GM23338 (cell line): Measurements from ENCODE around the gene TMEM114. TPM values are rescaled to one million over a fixed set of nuclear protein-coding genes. Genes with fewer than 3 reads are reported as not detected.

ENCODE experiments used
- ATAC-seq: fragments of 200-7000 bp; cut with Tn5 transposase; 3 replicates; pipeline ENCODE4 v1.9.1; 2020
- DNase-seq: peaks from one replicate; pipeline ENCODE4 v3.0.0-alpha.2; 2015; ENCODE audit warnings: low spot score
- H2AFZ ChIP-seq: fragments of 200-600 bp; sonication (generic); 2 replicates; pipeline ENCODE4 v1.8.0; 2016; ENCODE audit warnings: antibody characterized with exemption, mild to moderate bottlenecking, moderate library complexity
- H3F3A ChIP-seq: fragments of 200-600 bp; sonication (generic); replicated peaks from 2 replicates; pipeline ENCODE4 v1.8.0; 2017; ENCODE audit warnings: antibody characterized with exemption, mixed run types, low read depth
- H3K27ac ChIP-seq: fragments of 200-600 bp; sonication (generic); 2 replicates; pipeline ENCODE4 v1.6.1; 2016; ENCODE audit warnings: low read depth
- H3K27me3 ChIP-seq: fragments of 200-600 bp; sonication (generic); 2 replicates; pipeline ENCODE4 v1.8.0; 2016; ENCODE audit warnings: mild to moderate bottlenecking, mixed run types, moderate library complexity; ENCODE audit not compliant: insufficient read depth
- H3K36me3 ChIP-seq: fragments of 200-600 bp; sonication (generic); 2 replicates; pipeline ENCODE4 v1.8.0; 2016; ENCODE audit warnings: mild to moderate bottlenecking; ENCODE audit not compliant: insufficient read depth
- H3K4me1 ChIP-seq: fragments of 200-600 bp; sonication (generic); 2 replicates; pipeline ENCODE4 v1.8.0; 2016; ENCODE audit warnings: mild to moderate bottlenecking, moderate library complexity; ENCODE audit not compliant: insufficient read depth
- H3K4me2 ChIP-seq: fragments of 200-600 bp; sonication (generic); 2 replicates; pipeline ENCODE4 v1.7.1; 2017; ENCODE audit warnings: mixed run types
- H3K4me3 ChIP-seq: fragments of 200-600 bp; sonication (generic); 2 replicates; pipeline ENCODE4 v1.6.1; 2016; ENCODE audit warnings: mixed run types
- H3K79me2 ChIP-seq: fragments of 200-600 bp; sonication (generic); replicated peaks from 2 replicates; pipeline ENCODE4 v1.8.0; 2017; ENCODE audit warnings: mild to moderate bottlenecking; ENCODE audit not compliant: insufficient read depth
- H3K9me2 ChIP-seq: fragments of 200-600 bp; sonication (generic); 2 replicates; pipeline ENCODE4 v1.8.0; 2017; ENCODE audit not compliant: insufficient read depth
- H4K20me1 ChIP-seq: fragments of 200-600 bp; sonication (generic); replicated peaks from 2 replicates; pipeline ENCODE4 v1.8.0; 2017; ENCODE audit warnings: mild to moderate bottlenecking; ENCODE audit not compliant: insufficient read depth
- H3K27ac Mint-ChIP-seq: 2 replicates; pipeline ENCODE4 v1.8.0; 2020; ENCODE audit warnings: inconsistent platforms, mild to moderate bottlenecking, moderate library complexity, mixed read lengths
- H3K27me3 Mint-ChIP-seq: 3 replicates; pipeline ENCODE4 v1.8.0; 2022; ENCODE audit warnings: low read depth, mild to moderate bottlenecking, moderate library complexity, mixed read lengths, inconsistent platforms; ENCODE audit not compliant: insufficient read depth, poor library complexity
- H3K36me3 Mint-ChIP-seq: 3 replicates; pipeline ENCODE4 v1.8.0; 2021; ENCODE audit warnings: low read depth, mild to moderate bottlenecking, inconsistent platforms, moderate library complexity, mixed read lengths
- H3K4me1 Mint-ChIP-seq: 3 replicates; pipeline ENCODE4 v1.8.0; 2020; ENCODE audit warnings: mild to moderate bottlenecking, inconsistent platforms, mixed read lengths
- H3K4me3 Mint-ChIP-seq: 3 replicates; pipeline ENCODE4 v1.8.0; 2021; ENCODE audit warnings: moderate library complexity, mild to moderate bottlenecking, inconsistent platforms, mixed read lengths
- H3K9me3 Mint-ChIP-seq: 3 replicates; pipeline ENCODE4 v1.8.0; 2020; ENCODE audit warnings: moderate library complexity, mild to moderate bottlenecking, inconsistent platforms, mixed read lengths
- CREB1 ChIP-seq: fragments of 250-450 bp; sonication (Bioruptor Pico); IDR thresholded peaks from 2 replicates; pipeline ENCODE4 v1.5.0; 2020; ENCODE audit warnings: low read depth, mild to moderate bottlenecking, moderate library complexity
- CTCF ChIP-seq, 2 experiments: fragments of 200-600 bp in 1 of 2; sonication (generic) in 1 of 2; conservative IDR thresholded peaks; 2 replicates each; pipeline versions ENCODE4 v1.5.1 to v1.6.1; 2016 to 2017; ENCODE audit warnings: antibody characterized with exemption in 2 of 2, low read depth in 2 of 2, mild to moderate bottlenecking in 2 of 2, moderate library complexity in 1 of 2
- EZH2 ChIP-seq: fragments of 200-600 bp; sonication (generic); IDR thresholded peaks from one replicate; pipeline ENCODE4 v1.8.0; 2017; ENCODE audit warnings: antibody characterized with exemption, mild to moderate bottlenecking, low read depth; ENCODE audit not compliant: unreplicated experiment
- EZH2phosphoT487 ChIP-seq: fragments of 200-600 bp; sonication (generic); IDR thresholded peaks from one replicate; pipeline ENCODE4 v1.8.1; 2018; ENCODE audit warnings: antibody characterized with exemption; ENCODE audit not compliant: unreplicated experiment
- JUNB ChIP-seq: IDR thresholded peaks from one replicate; pipeline ENCODE4 v1.6.1; 2016; ENCODE audit warnings: antibody characterized with exemption; ENCODE audit not compliant: unreplicated experiment
- NANOG ChIP-seq: IDR thresholded peaks from 2 replicates; pipeline ENCODE4 v1.6.1; 2016; ENCODE audit warnings: antibody characterized with exemption, borderline replicate concordance
- POLR2AphosphoS5 ChIP-seq: IDR thresholded peaks from 2 replicates; pipeline ENCODE4 v1.6.1; 2016; ENCODE audit warnings: antibody characterized with exemption, low read depth
- REST ChIP-seq: IDR thresholded peaks from one replicate; pipeline ENCODE4 v1.6.1; 2018; ENCODE audit warnings: antibody characterized with exemption; ENCODE audit not compliant: unreplicated experiment
- STAT1 ChIP-seq: IDR thresholded peaks from one replicate; pipeline ENCODE4 v1.6.1; 2016; ENCODE audit warnings: antibody characterized with exemption; ENCODE audit not compliant: unreplicated experiment
- ZNF114 ChIP-seq: fragments of 250-450 bp; sonication (Bioruptor Pico); IDR thresholded peaks from 2 replicates; pipeline ENCODE4 v1.5.0; 2020; ENCODE audit warnings: mild to moderate bottlenecking, moderate library complexity
- ZNF331 ChIP-seq: fragments of 250-450 bp; sonication (Bioruptor Pico); IDR thresholded peaks from 2 replicates; pipeline ENCODE4 v1.5.0; 2020; ENCODE audit warnings: low read depth, mild to moderate bottlenecking, moderate library complexity
- ZNF462 ChIP-seq: fragments of 250-450 bp; sonication (Bioruptor Pico); IDR thresholded peaks from 2 replicates; pipeline ENCODE4 v1.5.0; 2020; ENCODE audit warnings: mild to moderate bottlenecking, moderate library complexity
- polyA plus RNA-seq: library from polyadenylated mRNA; unstranded; fragments of >200 nt; fragmentation: Nextera tagmentation; extraction: Ambion mirVana; gene quantifications from 2 replicates; pipeline ENCODE4 v1.2.1, GENCODE V29; 2016
- total RNA-seq: library from RNA; depleted of rRNA; stranded (reverse); fragments of >200 nt; shearing (Covaris generic); gene quantifications from 2 replicates; pipeline ENCODE4 v1.2.3, GENCODE V29; 2014

TMEM114 gene
- total and polyA plus RNA-seq, 2 experiments from 2014 or later: 0.47 to 0.52 TPM

GRCh38 chr16:8587065-8587464 is 3.2 kb downstream of the TMEM114 start (continued):
- TF ChIP-seq CTCF (conservative IDR thresholded peaks at IDR 0.05; ENCODE audit: low read depth in 2 of 2): no peak
- TF ChIP-seq STAT1: no peak
- TF ChIP-seq CREB1 (CRISPR knock-in tag): no peak

- Histone ChIP-seq H3K4me3 (no peak overlapping the region), H3K27me3 (peaks cover 39% of the 10 kb centered on the region), H3K4me1 (no peaks in the 10 kb centered on the region; the same call in 1 of the 2 replicates), H2AFZ (no peak overlapping the region), H4K20me1 (no peaks in the 10 kb centered on the region), H3K9me2 (no peaks in the 10 kb centered on the region; the same call in 1 of the 2 replicates), H3K36me3 (no peaks in the 10 kb centered on the region), H3K4me2 (no peak overlapping the region), H3K27ac (no peak overlapping the region), H3F3A (no peaks in the 10 kb centered on the region), H3K79me2 (no peaks in the 10 kb centered on the region)
- peaks cover 5% of the 10 kb centered on the region; the same call in 2 of the 3 replicates for H3K9me3 Mint-ChIP-seq
- no peak for ATAC-seq
- no peak for DNase-seq
- H3K4me3 Mint-ChIP-seq: no peak overlapping the region
- H3K4me1 Mint-ChIP-seq: peaks cover 16% of the 10 kb centered on the region
- H3K27me3 Mint-ChIP-seq: peaks cover 20% of the 10 kb centered on the region
- no peaks in the 10 kb centered on the region; the same call in 2 of the 3 replicates for H3K36me3 Mint-ChIP-seq
- H3K27ac Mint-ChIP-seq: no peak overlapping the region
- TF ChIP-seq REST (no peak), CTCF (conservative IDR thresholded peaks at IDR 0.05; ENCODE audit: low read depth in 2 of 2) (no peak), EZH2 (no peak), EZH2phosphoT487 (no peak), ZNF114 (CRISPR knock-in tag) (no peak), JUNB (no peak), ZNF462 (CRISPR knock-in tag) (no peak), ZNF331 (CRISPR knock-in tag) (no peak), STAT1 (no peak), NANOG (no peak), POLR2AphosphoS5 (no peak)
Observed at GRCh38 chr16:8585857-8586256, 4.5 kb downstream of the TMEM114 start.
